ENCODE results near the gene SSTR4.

DNA sequence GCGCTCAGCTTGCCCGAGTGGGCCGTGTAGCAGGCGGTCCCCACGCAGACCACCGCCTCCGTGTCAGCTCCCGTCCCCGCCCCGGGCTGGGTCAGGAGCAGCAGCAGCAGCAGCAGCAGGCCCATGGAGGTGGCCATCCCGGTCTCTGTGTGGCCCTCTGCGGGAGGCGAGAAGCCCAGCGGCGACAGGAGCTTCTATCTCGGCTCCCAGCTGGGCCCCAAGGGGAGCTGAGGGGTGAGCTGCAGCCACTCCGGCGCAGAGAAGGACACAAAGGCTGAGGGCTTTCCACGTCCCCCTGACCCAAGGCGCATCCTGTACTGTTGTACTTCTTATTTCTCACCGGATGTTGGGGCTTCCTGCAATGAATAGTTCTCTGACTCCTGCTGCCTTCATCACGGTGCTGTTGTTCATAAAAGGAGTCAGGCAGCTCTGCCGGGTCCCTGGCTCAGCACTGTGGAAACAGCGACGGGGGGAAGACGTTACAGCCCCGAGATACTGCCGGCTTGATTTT is 51.0 kb downstream of the SSTR4 start, which contains the start of gene CD93:
- TF ChIP-seq EZH2phosphoT487 (IDR thresholded peaks at IDR 0.05; ENCODE audit: insufficient read depth, low read depth), result no peak
- TF ChIP-seq EZH2 (IDR thresholded peaks at IDR 0.05; ENCODE audit: insufficient read depth, poor library complexity, severe bottlenecking), result no peak
